ENCODE data around the gene DAAM1. TPM values are rescaled to one million over a fixed set of nuclear protein-coding genes. Genes with fewer than 3 reads are reported as not detected.

The DAAM1 gene
- total RNA-seq, 2 experiments from 2014 or later, result 18.2 to 20.0 TPM

GRCh38 chr14:59415836-59416602, 227.6 kb downstream of the DAAM1 start:
- Mint-ChIP-seq H3K36me3 (ENCODE audit: low read depth) (no peaks in the 10 kb centered on the region), H3K4me3 (no peak overlapping the region), H3K9me3 (no peaks in the 10 kb centered on the region), H3K27ac (no peak overlapping the region), H3K27me3 (peaks cover 9% of the 10 kb centered on the region), H3K4me1 (no peaks in the 10 kb centered on the region)
- CTCF ChIA-PET, result no interaction called here
- POLR2A ChIA-PET, result no interaction called here
- DNase-seq, result no peak

GRCh38 chr14:59417311-59417710, 228.8 kb downstream of the DAAM1 start:
- CTCF ChIA-PET, result no interaction called here

GRCh38 chr14:59419303-59419702, 230.8 kb downstream of the DAAM1 start:
- DNase-seq, result no peak
- no peaks in the 10 kb centered on the region for H3K4me1 Mint-ChIP-seq
- CTCF ChIA-PET, result interaction anchor here (0.6 kb wide), 1 partner anchor 182 kb away, joined by 3 read pairs; no protein-coding TSS in a partner anchor
- POLR2A ChIA-PET, result no interaction called here
- no peak overlapping the region for H3K4me3 Mint-ChIP-seq
- H3K9me3 Mint-ChIP-seq, result no peaks in the 10 kb centered on the region
- no peaks in the 10 kb centered on the region for H3K27me3 Mint-ChIP-seq
- no peaks in the 10 kb centered on the region for H3K36me3 Mint-ChIP-seq (ENCODE audit: low read depth)
- no peak overlapping the region for H3K27ac Mint-ChIP-seq

More at GRCh38 chr14:59417311-59417710, 228.8 kb downstream of the DAAM1 start:
- no peaks in the 10 kb centered on the region for H3K36me3 Mint-ChIP-seq (ENCODE audit: low read depth)
- no peaks in the 10 kb centered on the region for H3K4me1 Mint-ChIP-seq
- POLR2A ChIA-PET, result no interaction called here
- H3K4me3 Mint-ChIP-seq, result no peak overlapping the region
- DNase-seq, result no peak
- H3K27me3 Mint-ChIP-seq, result peaks cover 5% of the 10 kb centered on the region
- no peak overlapping the region for H3K27ac Mint-ChIP-seq
- H3K9me3 Mint-ChIP-seq, result no peaks in the 10 kb centered on the region

All from activated CD4-positive, alpha-beta T cell treated with anti-CD3 and anti-CD28 coated beads, Interleukin-2, amount 10 ng/mL, durations not matched to agents 7 days and 5 days (primary cell).